HG02885 (cell line): Measurements from ENCODE around the gene WWOX.
"Not testable (repeated sequence)": the region's sequence is repeated elsewhere in the genome, so short reads cannot be mapped to it uniquely, and the experiment has no call there.

Experiments used
- ATAC-seq: cut with Tn5 transposase; IDR thresholded peaks from one replicate; pipeline ENCODE4 v1.9.1; 2021; ENCODE audit warnings: mild to moderate bottlenecking; ENCODE audit not compliant: unreplicated experiment, poor library complexity

The WWOX gene

DNA sequence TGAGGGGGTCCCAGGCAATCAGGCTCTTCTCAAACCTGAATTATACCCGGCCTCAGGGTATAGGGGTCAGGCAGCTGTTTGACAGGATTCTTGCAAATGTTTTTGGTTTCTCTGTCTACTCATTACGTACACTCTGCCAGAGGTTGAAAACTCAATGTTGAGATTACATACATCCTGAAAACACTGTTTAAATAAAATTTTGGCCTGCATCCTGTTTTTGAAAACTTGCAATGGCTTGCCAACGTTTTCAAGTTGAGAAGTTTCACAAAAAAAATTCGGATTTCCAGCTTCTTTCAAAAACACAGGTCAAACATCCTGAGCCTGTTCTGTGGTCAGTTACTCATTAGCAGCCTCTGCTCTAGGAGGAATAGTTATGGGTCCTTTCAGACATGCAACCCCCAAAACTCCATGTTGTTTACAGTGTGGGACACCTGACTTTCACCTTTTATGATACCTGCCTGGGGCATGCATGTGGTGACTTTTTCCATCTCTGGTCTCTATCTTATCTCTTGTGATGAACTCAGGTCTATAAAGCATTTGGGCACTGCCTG, 577.8 kb downstream of the WWOX start:
- ATAC-seq: no peak

- no peak for ATAC-seq
Observed at GRCh38 chr16:78679546-78679945, 580.1 kb downstream of the WWOX start.

GRCh38 chr16:78681743-78682142, 582.3 kb downstream of the WWOX start:
- ATAC-seq: no peak

- no peak for ATAC-seq
Observed at GRCh38 chr16:78684030-78684611, 584.7 kb downstream of the WWOX start.

GRCh38 chr16:78684655-78685375, 585.4 kb downstream of the WWOX start:
- no peak for ATAC-seq

DNA sequence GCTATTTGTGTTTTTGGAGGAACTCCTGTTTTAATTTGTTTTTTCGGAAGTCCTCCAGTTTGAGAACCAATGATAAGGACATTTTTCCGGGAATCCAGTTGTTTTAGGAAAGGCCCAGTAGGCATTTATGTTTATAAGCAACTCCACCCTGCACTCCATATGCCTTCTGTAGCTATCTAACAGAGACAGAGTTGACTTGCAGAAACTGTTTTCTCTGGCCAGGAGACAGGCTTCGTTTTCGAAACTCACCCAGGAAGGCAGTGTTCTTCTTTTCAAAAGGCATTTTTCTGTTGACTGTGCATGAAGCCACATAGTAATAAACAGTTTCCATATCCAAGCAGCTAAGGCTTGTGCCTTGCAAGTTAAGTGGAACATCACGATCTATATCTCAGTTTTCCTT, 587.1 kb downstream of the WWOX start:
- no peak for ATAC-seq

GRCh38 chr16:78689028-78689427, 589.6 kb downstream of the WWOX start:
- no peak for ATAC-seq

GRCh38 chr16:78689536-78689935, 590.1 kb downstream of the WWOX start:
- ATAC-seq: no peak

GRCh38 chr16:78690510-78690909, 591.1 kb downstream of the WWOX start:
- no peak for ATAC-seq

DNA sequence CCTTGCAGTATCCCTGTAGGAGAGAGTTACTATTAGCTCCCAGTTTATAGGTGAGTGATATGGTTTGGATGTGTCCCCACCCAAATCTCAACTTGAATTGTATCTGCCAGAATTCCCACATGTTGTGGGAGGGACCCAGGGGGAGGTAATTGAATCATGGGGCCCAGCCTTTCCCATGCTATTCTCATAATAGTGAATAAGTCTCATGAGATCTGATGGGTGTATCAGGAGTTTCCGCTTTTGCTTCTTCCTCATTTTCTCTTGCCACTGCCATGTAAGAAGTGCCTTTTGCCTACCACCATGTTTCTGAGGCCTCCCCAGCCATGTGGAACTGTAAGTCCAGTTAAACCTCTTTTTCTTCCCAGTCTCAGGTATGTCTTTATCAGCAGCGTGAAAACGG, 592.3 kb downstream of the WWOX start:
- ATAC-seq: not testable (repeated sequence)

GRCh38 chr16:78693496-78693895, 594.0 kb downstream of the WWOX start:
- ATAC-seq: no peak

DNA sequence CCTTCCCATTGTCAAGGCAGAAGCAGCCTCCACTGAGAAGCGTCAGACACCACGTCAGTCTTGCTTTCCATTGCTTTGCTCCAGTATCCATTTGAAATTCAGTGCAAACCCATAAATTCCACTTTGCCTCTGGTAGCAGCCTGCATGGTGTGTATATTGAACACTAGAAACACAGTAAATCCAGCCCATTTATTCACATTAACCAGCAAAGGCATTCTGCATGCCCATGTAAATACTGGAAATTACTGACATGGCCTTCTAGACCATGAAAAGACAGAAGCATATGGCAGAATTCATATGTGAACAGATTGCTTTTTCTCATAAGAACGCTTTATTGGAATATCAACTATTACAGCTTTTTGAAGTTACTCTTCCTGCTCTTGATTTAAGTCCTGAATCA, 595.0 kb downstream of the WWOX start:
- no peak for ATAC-seq

- ATAC-seq: no peak
Observed at GRCh38 chr16:78695391-78695790, 595.9 kb downstream of the WWOX start.

GRCh38 chr16:78696797-78697196, 597.3 kb downstream of the WWOX start:
- ATAC-seq: no peak

- ATAC-seq: no peak
Observed at GRCh38 chr16:78697426-78697825, 598.0 kb downstream of the WWOX start.

- no peak for ATAC-seq
Observed at GRCh38 chr16:78703936-78704335, 604.5 kb downstream of the WWOX start.

- no peak for ATAC-seq
Observed at GRCh38 chr16:78704416-78704815, 605.0 kb downstream of the WWOX start.

GRCh38 chr16:78705694-78706093, 606.2 kb downstream of the WWOX start:
- ATAC-seq: no peak

DNA sequence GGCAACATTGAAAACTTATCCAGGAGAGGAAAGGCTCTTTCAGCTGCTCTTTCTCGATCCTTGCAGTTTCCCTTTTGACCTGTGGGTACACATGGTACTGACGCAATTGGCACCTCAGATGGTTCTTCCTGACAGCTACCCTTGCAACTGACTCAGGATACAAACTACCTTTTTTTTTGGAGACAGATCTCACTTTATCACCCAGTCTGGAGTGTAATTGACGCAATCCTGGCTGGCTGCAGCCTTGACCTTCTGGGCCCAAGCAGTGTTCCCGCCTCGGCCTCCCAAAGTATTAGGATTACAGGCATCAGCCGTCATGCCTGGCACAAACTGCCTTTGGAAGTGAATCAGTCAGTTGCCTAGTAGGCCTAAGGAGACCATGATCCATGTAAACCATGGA, 607.2 kb downstream of the WWOX start:
- no peak for ATAC-seq

GRCh38 chr16:78709137-78709884, 609.9 kb downstream of the WWOX start:
- no peak for ATAC-seq

DNA sequence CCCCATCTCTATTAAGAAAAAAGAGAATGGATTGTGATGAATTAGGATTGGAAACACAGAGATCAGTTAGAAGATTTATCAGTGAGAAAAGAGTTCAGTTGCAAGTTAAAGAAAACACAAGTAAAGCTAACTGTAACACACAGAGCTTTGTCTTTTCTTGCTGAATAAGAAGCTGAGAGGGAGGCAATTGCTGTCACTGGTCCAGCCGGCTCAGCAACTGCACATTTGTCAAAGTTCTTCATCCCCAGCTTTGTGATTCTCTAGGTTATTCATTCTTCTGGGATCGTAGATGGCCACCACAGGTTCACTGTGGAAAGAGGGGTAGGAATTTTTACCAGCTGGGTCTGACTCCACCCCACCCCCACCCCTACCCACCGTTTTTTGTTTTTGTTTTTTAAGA, 615.7 kb downstream of the WWOX start:
- ATAC-seq: no peak
